Hepatocyte (in vitro differentiated cells): ENCODE measurements around the gene PRRG1.

ENCODE experiments used
- CTCF ChIP-seq: fragments of 200-600 bp; sonication (generic); IDR thresholded peaks from 2 replicates; pipeline ENCODE4 v1.5.1; 2016; ENCODE audit warnings: antibody characterized with exemption, mild to moderate bottlenecking; ENCODE audit not compliant: poor library complexity
- EZH2 ChIP-seq: fragments of 200-600 bp; sonication (generic); IDR thresholded peaks from 2 replicates; pipeline ENCODE4 v1.6.1; 2016; ENCODE audit warnings: antibody characterized with exemption, mild to moderate bottlenecking, borderline replicate concordance

- no peak for TF ChIP-seq CTCF
- TF ChIP-seq EZH2 = no peak
Observed at GRCh38 chrX:37476571-37477170, 127.5 kb downstream of the PRRG1 start.
